HepG2 (cell line): ENCODE measurements around the gene CCL22. TPM values are rescaled to one million over a fixed set of nuclear protein-coding genes. Genes with fewer than 3 reads are reported as not detected.

Experiments
- ATM ChIP-seq: fragments of 450-650 bp; IDR thresholded peaks from 2 replicates; pipeline ENCODE4 v1.7.1; 2017; ENCODE audit warnings: mild to moderate bottlenecking, borderline replicate concordance
- BORCS8-MEF2B ChIP-seq: sonication (generic); formaldehyde crosslinking; IDR thresholded peaks from 2 replicates; pipeline ENCODE4 v1.8.0; 2022; ENCODE audit warnings: mild to moderate bottlenecking, missing genetic modification reagents
- FOXK1 ChIP-seq: sonication (generic); formaldehyde crosslinking; IDR thresholded peaks from 2 replicates; pipeline ENCODE4 v1.4.0; 2020; ENCODE audit warnings: low read depth, missing genetic modification reagents, borderline replicate concordance
- HNRNPL ChIP-seq: fragments of 200-400 bp; formaldehyde crosslinking; IDR thresholded peaks from 2 replicates; pipeline ENCODE4 v1.6.1; 2017; ENCODE audit warnings: mild to moderate bottlenecking, low read depth, low read length
- KAT7 ChIP-seq: IDR thresholded peaks from 2 replicates; pipeline ENCODE4 v1.6.1; 2018; ENCODE audit warnings: borderline replicate concordance, missing compliant biosample characterization
- MTA1 ChIP-seq: sonication (generic); formaldehyde crosslinking; IDR thresholded peaks from 2 replicates; pipeline ENCODE4 v1.4.0; 2020; ENCODE audit warnings: missing genetic modification reagents, mild to moderate bottlenecking, borderline replicate concordance
- SATB2 ChIP-seq: sonication (generic); formaldehyde crosslinking; IDR thresholded peaks from 2 replicates; pipeline ENCODE4 v1.5.0; 2020; ENCODE audit warnings: missing genetic modification reagents
- ZBTB8A ChIP-seq: sonication (generic); formaldehyde crosslinking; IDR thresholded peaks from 2 replicates; pipeline ENCODE4 v1.4.0; 2020; ENCODE audit warnings: mild to moderate bottlenecking, low read depth, missing genetic modification reagents, borderline replicate concordance
- ZFYVE20 ChIP-seq: sonication (generic); formaldehyde crosslinking; IDR thresholded peaks from 2 replicates; pipeline ENCODE4 v1.8.0; 2023; ENCODE audit warnings: low read depth, mild to moderate bottlenecking, moderate library complexity, missing genetic modification reagents, borderline replicate concordance
- ZNF264 ChIP-seq: sonication (generic); formaldehyde crosslinking; IDR thresholded peaks from 2 replicates; pipeline ENCODE4 v1.4.0; 2020; ENCODE audit warnings: missing genetic modification reagents
- ZNF331 ChIP-seq: sonication (generic); formaldehyde crosslinking; IDR thresholded peaks from 2 replicates; pipeline ENCODE4 v1.4.0; 2020; ENCODE audit warnings: missing genetic modification reagents
- ZNF605 ChIP-seq: sonication (generic); formaldehyde crosslinking; IDR thresholded peaks from 2 replicates; pipeline ENCODE4 v1.8.0; 2022; ENCODE audit warnings: mild to moderate bottlenecking, missing genetic modification reagents
- ZNF724P ChIP-seq: sonication (generic); formaldehyde crosslinking; IDR thresholded peaks from 2 replicates; pipeline ENCODE4 v1.8.0; 2022; ENCODE audit warnings: missing genetic modification reagents, borderline replicate concordance
- ZNF737 ChIP-seq: sonication (generic); formaldehyde crosslinking; IDR thresholded peaks from 2 replicates; pipeline ENCODE4 v1.5.0; 2020; ENCODE audit warnings: missing genetic modification reagents, mild to moderate bottlenecking, borderline replicate concordance
- ZNF83 ChIP-seq: sonication (generic); formaldehyde crosslinking; IDR thresholded peaks from 2 replicates; pipeline ENCODE4 v1.4.0; 2020; ENCODE audit warnings: missing genetic modification reagents, mild to moderate bottlenecking, borderline replicate concordance
- polyA plus RNA-seq, 8 experiments: library from polyadenylated mRNA; depleted of rRNA in 3 of 8; stranded (reverse) in 7 of 8; unstranded in 1 of 8; fragments of >200 nt; fragmentation: Illumina TruSeq in 4 of 8; extraction: Trizol in 4 of 8; gene quantifications; 2 replicates each; pipeline versions ENCODE4 v1.2.1 to v1.2.3, GENCODE V29; 2011 to 2016; ENCODE audit warnings: low read depth in 4 of 8, missing spikeins in 1 of 8, mixed read lengths in 1 of 8; ENCODE audit not compliant: insufficient read depth in 1 of 8
- total RNA-seq, 5 experiments: library from RNA; depleted of rRNA; stranded (reverse); fragments of >200 nt; fragmentation: Illumina TruSeq; extraction: Trizol; gene quantifications; 2 replicates each; pipeline ENCODE4 v1.2.3, GENCODE V29; 2016; ENCODE audit warnings: low read depth in 1 of 5
- TF ChIP-seq, protein P1 (sequence below): sonication (generic); formaldehyde crosslinking; IDR thresholded peaks from 2 replicates; pipeline ENCODE4 v1.5.1; 2020; ENCODE audit warnings: mild to moderate bottlenecking, missing genetic modification reagents, moderate library complexity
- TF ChIP-seq, protein P2 (sequence below): sonication (generic); formaldehyde crosslinking; IDR thresholded peaks from 2 replicates; pipeline ENCODE4 v1.4.0; 2020; ENCODE audit warnings: mild to moderate bottlenecking, missing genetic modification reagents
- TF ChIP-seq, protein P3 (sequence below): IDR thresholded peaks from 2 replicates; pipeline ENCODE4 v1.6.1; 2016; ENCODE audit warnings: missing biosample characterization, missing genetic modification reagents, low read depth
- TF ChIP-seq, protein P4 (sequence below): sonication (generic); formaldehyde crosslinking; IDR thresholded peaks from 2 replicates; pipeline ENCODE4 v1.5.0; 2020; ENCODE audit warnings: mild to moderate bottlenecking, low read depth, missing genetic modification reagents, borderline replicate concordance
- TF ChIP-seq, protein P5 (sequence below): IDR thresholded peaks from 2 replicates; pipeline ENCODE4 v1.6.1; 2016
- TF ChIP-seq, protein P6 (sequence below): IDR thresholded peaks from 2 replicates; pipeline ENCODE4 v1.6.1; 2016; ENCODE audit warnings: low read depth, borderline replicate concordance

Gene CCL22
- total and polyA plus RNA-seq, 2 of the 13 experiments (the other 11 are each of a cell fraction or from before 2014, with no cell fraction given), result not detected

DNA sequence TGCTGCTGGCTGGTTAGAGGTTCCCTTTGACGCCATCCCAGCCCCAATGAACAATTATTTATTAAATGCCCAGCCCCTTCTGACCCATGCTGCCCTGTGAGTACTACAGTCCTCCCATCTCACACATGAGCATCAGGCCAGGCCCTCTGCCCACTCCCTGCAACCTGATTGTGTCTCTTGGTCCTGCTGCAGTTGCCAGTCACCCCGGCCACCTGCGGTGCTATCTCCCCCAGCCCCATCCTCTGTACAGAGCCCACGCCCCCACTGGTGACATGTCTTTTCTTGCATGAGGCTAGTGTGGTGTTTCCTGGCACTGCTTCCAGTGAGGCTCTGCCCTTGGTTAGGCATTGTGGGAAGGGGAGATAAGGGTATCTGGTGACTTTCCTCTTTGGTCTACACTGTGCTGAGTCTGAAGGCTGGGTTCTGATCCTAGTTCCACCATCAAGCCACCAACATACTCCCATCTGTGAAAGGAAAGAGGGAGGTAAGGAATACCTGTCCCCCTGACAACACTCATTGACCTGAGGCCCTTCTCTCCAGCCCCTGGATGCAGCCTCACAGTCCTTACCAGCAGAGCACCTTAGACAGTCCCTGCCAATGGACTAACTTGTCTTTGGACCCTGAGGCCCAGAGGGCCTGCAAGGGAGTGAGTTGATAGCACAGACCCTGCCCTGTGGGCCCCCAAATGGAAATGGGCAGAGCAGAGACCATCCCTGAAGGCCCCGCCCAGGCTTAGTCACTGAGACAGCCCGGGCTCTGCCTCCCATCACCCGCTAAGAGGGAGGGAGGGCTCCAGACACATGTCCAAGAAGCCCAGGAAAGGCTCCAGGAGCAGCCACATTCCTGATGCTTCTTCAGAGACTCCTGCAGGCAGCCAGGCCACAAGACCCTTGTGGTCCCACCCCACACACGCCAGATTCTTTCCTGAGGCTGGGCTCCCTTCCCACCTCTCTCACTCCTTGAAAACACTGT, 25.0 kb downstream of the CCL22 start (continued):
- TF ChIP-seq, protein P1, sequence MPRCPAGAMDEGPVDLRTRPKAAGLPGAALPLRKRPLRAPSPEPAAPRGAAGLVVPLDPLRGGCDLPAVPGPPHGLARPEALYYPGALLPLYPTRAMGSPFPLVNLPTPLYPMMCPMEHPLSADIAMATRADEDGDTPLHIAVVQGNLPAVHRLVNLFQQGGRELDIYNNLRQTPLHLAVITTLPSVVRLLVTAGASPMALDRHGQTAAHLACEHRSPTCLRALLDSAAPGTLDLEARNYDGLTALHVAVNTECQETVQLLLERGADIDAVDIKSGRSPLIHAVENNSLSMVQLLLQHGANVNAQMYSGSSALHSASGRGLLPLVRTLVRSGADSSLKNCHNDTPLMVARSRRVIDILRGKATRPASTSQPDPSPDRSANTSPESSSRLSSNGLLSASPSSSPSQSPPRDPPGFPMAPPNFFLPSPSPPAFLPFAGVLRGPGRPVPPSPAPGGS (CRISPR knock-in tag), result 0 out of 2 replicates have a peak, but pooled peaks have one; percentile 42
- no peak for TF ChIP-seq ZFYVE20 (CRISPR knock-in tag)
- TF ChIP-seq ZNF605, result peak; percentile 51; the same call in 1 of the 2 replicates
- peak; percentile 16; the same call in 1 of the 2 replicates for TF ChIP-seq BORCS8-MEF2B
- TF ChIP-seq, protein P2, sequence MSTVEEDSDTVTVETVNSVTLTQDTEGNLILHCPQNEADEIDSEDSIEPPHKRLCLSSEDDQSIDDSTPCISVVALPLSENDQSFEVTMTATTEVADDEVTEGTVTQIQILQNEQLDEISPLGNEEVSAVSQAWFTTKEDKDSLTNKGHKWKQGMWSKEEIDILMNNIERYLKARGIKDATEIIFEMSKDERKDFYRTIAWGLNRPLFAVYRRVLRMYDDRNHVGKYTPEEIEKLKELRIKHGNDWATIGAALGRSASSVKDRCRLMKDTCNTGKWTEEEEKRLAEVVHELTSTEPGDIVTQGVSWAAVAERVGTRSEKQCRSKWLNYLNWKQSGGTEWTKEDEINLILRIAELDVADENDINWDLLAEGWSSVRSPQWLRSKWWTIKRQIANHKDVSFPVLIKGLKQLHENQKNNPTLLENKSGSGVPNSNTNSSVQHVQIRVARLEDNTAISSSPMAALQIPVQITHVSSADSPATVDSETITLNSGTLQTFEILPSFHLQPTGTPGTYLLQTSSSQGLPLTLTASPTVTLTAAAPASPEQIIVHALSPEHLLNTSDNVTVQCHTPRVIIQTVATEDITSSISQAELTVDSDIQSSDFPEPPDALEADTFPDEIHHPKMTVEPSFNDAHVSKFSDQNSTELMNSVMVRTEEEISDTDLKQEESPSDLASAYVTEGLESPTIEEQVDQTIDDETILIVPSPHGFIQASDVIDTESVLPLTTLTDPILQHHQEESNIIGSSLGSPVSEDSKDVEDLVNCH, result no peak
- TF ChIP-seq, protein P3, sequence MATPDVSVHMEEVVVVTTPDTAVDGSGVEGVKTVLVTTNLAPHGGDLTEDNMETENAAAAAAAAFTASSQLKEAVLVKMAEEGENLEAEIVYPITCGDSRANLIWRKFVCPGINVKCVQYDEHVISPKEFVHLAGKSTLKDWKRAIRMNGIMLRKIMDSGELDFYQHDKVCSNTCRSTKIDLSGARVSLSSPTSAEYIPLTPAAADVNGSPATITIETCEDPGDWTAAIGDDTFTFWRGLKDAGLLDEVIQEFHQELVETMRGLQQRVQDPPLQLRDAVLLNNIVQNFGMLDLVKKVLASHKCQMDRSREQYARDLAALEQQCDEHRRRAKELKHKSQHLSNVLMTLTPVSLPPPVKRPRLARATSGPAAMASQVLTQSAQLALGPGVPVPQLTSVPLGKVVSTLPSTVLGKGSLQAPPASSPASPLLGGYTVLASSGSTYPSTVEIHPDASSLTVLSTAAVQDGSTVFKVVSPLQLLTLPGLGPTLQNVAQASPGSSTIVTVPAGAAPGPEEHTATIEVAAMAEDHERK (CRISPR knock-in tag), result no peak
- TF ChIP-seq, protein P4, sequence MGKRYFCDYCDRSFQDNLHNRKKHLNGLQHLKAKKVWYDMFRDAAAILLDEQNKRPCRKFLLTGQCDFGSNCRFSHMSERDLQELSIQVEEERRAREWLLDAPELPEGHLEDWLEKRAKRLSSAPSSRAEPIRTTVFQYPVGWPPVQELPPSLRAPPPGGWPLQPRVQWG, result no peak; the same call in 1 of the 2 replicates
- TF ChIP-seq KAT7 (CRISPR knock-in tag), result no peak
- TF ChIP-seq SATB2, result no peak
- TF ChIP-seq, protein P5, sequence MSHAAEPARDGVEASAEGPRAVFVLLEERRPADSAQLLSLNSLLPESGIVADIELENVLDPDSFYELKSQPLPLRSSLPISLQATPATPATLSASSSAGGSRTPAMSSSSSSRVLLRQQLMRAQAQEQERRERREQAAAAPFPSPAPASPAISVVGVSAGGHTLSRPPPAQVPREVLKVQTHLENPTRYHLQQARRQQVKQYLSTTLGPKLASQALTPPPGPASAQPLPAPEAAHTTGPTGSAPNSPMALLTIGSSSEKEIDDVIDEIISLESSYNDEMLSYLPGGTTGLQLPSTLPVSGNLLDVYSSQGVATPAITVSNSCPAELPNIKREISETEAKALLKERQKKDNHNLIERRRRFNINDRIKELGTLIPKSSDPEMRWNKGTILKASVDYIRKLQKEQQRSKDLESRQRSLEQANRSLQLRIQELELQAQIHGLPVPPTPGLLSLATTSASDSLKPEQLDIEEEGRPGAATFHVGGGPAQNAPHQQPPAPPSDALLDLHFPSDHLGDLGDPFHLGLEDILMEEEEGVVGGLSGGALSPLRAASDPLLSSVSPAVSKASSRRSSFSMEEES, result no peak; the same call in 1 of the 2 replicates
- 0 out of 2 replicates have a peak, but pooled peaks have one; percentile 11 for TF ChIP-seq ZBTB8A (CRISPR knock-in tag)
- no peak for TF ChIP-seq HNRNPL
- TF ChIP-seq ATM, result no peak
- no peak for TF ChIP-seq ZNF264
- TF ChIP-seq ZNF83 (CRISPR knock-in tag), result no peak
- no peak for TF ChIP-seq ZNF724P (CRISPR knock-in tag)
- TF ChIP-seq ZNF331 (CRISPR knock-in tag), result no peak
- TF ChIP-seq FOXK1 (CRISPR knock-in tag), result no peak
- peak; percentile 27; the same call in 1 of the 2 replicates for TF ChIP-seq MTA1
- TF ChIP-seq, protein P6, sequence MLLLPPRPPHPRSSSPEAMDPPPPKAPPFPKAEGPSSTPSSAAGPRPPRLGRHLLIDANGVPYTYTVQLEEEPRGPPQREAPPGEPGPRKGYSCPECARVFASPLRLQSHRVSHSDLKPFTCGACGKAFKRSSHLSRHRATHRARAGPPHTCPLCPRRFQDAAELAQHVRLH (CRISPR knock-in tag), result no peak
- no peak; the same call in 1 of the 2 replicates for TF ChIP-seq ZNF737
